HEK293 (cell line): ENCODE measurements around the gene UCKL1.

Experiments
- CTCF ChIA-PET: fragments of 350-600 bp; formaldehyde crosslinking; extraction: SDS; loops from one replicate; lab custom pipeline; 2021; ENCODE audit warnings: antibody characterized with exemption; lab: Yijun Ruan, JAX
- POLR2A ChIA-PET: fragments of 300-600 bp; formaldehyde crosslinking; extraction: SDS; loops from one replicate; lab custom pipeline; 2020; ENCODE audit warnings: antibody characterized with exemption, inconsistent platforms; lab: Yijun Ruan, JAX
- H3K27ac ChIP-seq: fragments of 200-500 bp; sonication (Bioruptor generic); 2 replicates; pipeline ENCODE4 v1.5.1; 2014; ENCODE audit warnings: low read depth, low read length, control low read depth, inconsistent platforms; ENCODE audit errors: extremely low read depth
- H3K36me3 ChIP-seq, 2 experiments: fragments of 200-500 bp in 1 of 2; sonication (Bioruptor generic) in 1 of 2; 1 replicate in 1 of 2; 2 replicates in 1 of 2; pipeline ENCODE4 v1.5.1; 2014 to 2017; ENCODE audit warnings: inconsistent platforms in 2 of 2, low read length in 2 of 2; ENCODE audit not compliant: control insufficient read depth in 2 of 2, insufficient read depth in 1 of 2
- H3K4me1 ChIP-seq: fragments of 200-500 bp; sonication (Bioruptor generic); 2 replicates; pipeline ENCODE4 v1.5.1; 2014; ENCODE audit warnings: mild to moderate bottlenecking, low read length, inconsistent platforms; ENCODE audit not compliant: control insufficient read depth, insufficient read depth
- H3K4me3 ChIP-seq: 2 replicates; pipeline ENCODE4 v1.5.1; 2011; ENCODE audit warnings: low read depth, mild to moderate bottlenecking, control low read depth, low read length, moderate library complexity
- H3K9me3 ChIP-seq: fragments of 200-500 bp; sonication (Bioruptor generic); 2 replicates; pipeline ENCODE4 v1.5.1; 2014; ENCODE audit warnings: low read depth, low read length, inconsistent platforms; ENCODE audit not compliant: control insufficient read depth, insufficient read depth
- YY1 ChIP-seq: fragments of 450-650 bp; formaldehyde crosslinking; IDR thresholded peaks from 2 replicates; pipeline ENCODE4 v1.5.1; 2018; ENCODE audit warnings: missing biosample characterization, missing genetic modification characterization
- ZBTB10 ChIP-seq: fragments of 450-650 bp; formaldehyde crosslinking; IDR thresholded peaks from 2 replicates; pipeline ENCODE4 v1.5.1; 2016; ENCODE audit warnings: missing biosample characterization, missing genetic modification characterization
- ZBTB11 ChIP-seq: fragments of 450-650 bp; formaldehyde crosslinking; conservative IDR thresholded peaks from 2 replicates; pipeline ENCODE4 v1.5.1; 2016; ENCODE audit warnings: low read depth, missing biosample characterization, missing genetic modification characterization
- ZNF114 ChIP-seq: fragments of 450-650 bp; formaldehyde crosslinking; IDR thresholded peaks from 2 replicates; pipeline ENCODE4 v1.5.0; 2017; ENCODE audit warnings: missing biosample characterization, missing genetic modification characterization
- ZNF132 ChIP-seq: fragments of 450-650 bp; formaldehyde crosslinking; IDR thresholded peaks from 2 replicates; pipeline ENCODE4 v1.5.1; 2017; ENCODE audit warnings: missing biosample characterization, missing genetic modification characterization, borderline replicate concordance
- ZNF148 ChIP-seq: fragments of 450-650 bp; formaldehyde crosslinking; IDR thresholded peaks from 2 replicates; pipeline ENCODE4 v1.5.0; 2017; ENCODE audit warnings: missing biosample characterization, missing genetic modification characterization, borderline replicate concordance
- ZNF169 ChIP-seq: fragments of 450-650 bp; formaldehyde crosslinking; IDR thresholded peaks from 2 replicates; pipeline ENCODE4 v1.5.1; 2016; ENCODE audit warnings: missing biosample characterization, missing genetic modification characterization
- ZNF280C ChIP-seq: fragments of 450-650 bp; formaldehyde crosslinking; IDR thresholded peaks from 2 replicates; pipeline ENCODE4 v1.5.1; 2016; ENCODE audit warnings: missing biosample characterization, missing genetic modification characterization
- ZNF510 ChIP-seq: fragments of 450-650 bp; formaldehyde crosslinking; IDR thresholded peaks from 2 replicates; pipeline ENCODE4 v1.5.1; 2018; ENCODE audit warnings: mild to moderate bottlenecking, missing genetic modification characterization, missing biosample characterization; ENCODE audit not compliant: insufficient replicate concordance
- ZNF529 ChIP-seq: fragments of 450-650 bp; formaldehyde crosslinking; IDR thresholded peaks from 2 replicates; pipeline ENCODE4 v1.5.1; 2017; ENCODE audit warnings: missing genetic modification characterization, missing biosample characterization; ENCODE audit not compliant: insufficient replicate concordance
- ZNF544 ChIP-seq: fragments of 450-650 bp; formaldehyde crosslinking; IDR thresholded peaks from 2 replicates; pipeline ENCODE4 v1.5.0; 2017; ENCODE audit warnings: missing biosample characterization, missing genetic modification characterization
- ZNF560 ChIP-seq: fragments of 450-650 bp; formaldehyde crosslinking; IDR thresholded peaks from 2 replicates; pipeline ENCODE4 v1.5.1; 2017; ENCODE audit warnings: missing biosample characterization, missing genetic modification characterization, borderline replicate concordance
- ZNF610 ChIP-seq: fragments of 450-650 bp; formaldehyde crosslinking; IDR thresholded peaks from 2 replicates; pipeline ENCODE4 v1.5.1; 2016; ENCODE audit warnings: missing biosample characterization, missing genetic modification characterization, borderline replicate concordance
- ZNF623 ChIP-seq: fragments of 450-650 bp; formaldehyde crosslinking; IDR thresholded peaks from 2 replicates; pipeline ENCODE4 v1.5.1; 2016; ENCODE audit warnings: missing biosample characterization, missing genetic modification characterization
- ZNF791 ChIP-seq: fragments of 450-650 bp; formaldehyde crosslinking; IDR thresholded peaks from 2 replicates; pipeline ENCODE4 v1.5.1; 2016; ENCODE audit warnings: missing biosample characterization, missing genetic modification characterization
- ZSCAN4 ChIP-seq: fragments of 450-650 bp; formaldehyde crosslinking; IDR thresholded peaks from 2 replicates; pipeline ENCODE4 v1.5.1; 2017; ENCODE audit warnings: missing biosample characterization, missing genetic modification characterization

Gene UCKL1

GRCh38 chr20:63966944-63967322 lies 10.7 kb upstream of the UCKL1 start:
- TF ChIP-seq ZNF132 (tag by site-specific recombination), result no peak
- no peak for TF ChIP-seq ZNF114 (tag by site-specific recombination)
- TF ChIP-seq ZNF560 (tag by site-specific recombination), result no peak
- TF ChIP-seq ZNF529 (tag by site-specific recombination), result no peak
- no peak for TF ChIP-seq ZNF169 (tag by site-specific recombination)
- TF ChIP-seq, all 188 proteins: peak for 0
- no peak overlapping the region for H3K27ac ChIP-seq
- POLR2A ChIA-PET, result interaction anchor here (2.7 kb wide), 1 partner anchor 10 kb away, joined by 12 read pairs; the partner anchor contains the start of gene UCKL1
- H3K4me3 ChIP-seq, result no peak overlapping the region
- no peaks in the 10 kb centered on the region for H3K9me3 ChIP-seq
- CTCF ChIA-PET, result no interaction called here
- H3K36me3 ChIP-seq, result peaks cover 0 to 56% of the 10 kb centered on the region in 2 experiments; a peak in 1 of 3 replicates
- H3K4me1 ChIP-seq, result no peaks in the 10 kb centered on the region

- TF ChIP-seq ZNF148 (tag by site-specific recombination), result no peak
- no peak for TF ChIP-seq ZNF791 (tag by site-specific recombination)
- no peak for TF ChIP-seq ZNF610 (tag by site-specific recombination)
- TF ChIP-seq ZNF280C (tag by site-specific recombination), result no peak
- Histone ChIP-seq H3K4me1 (no peaks in the 10 kb centered on the region), H3K4me3 (no peak overlapping the region), H3K36me3 (peaks cover 0 to 61% of the 10 kb centered on the region in 2 experiments; a peak in 1 of 3 replicates), H3K27ac (no peak overlapping the region), H3K9me3 (no peaks in the 10 kb centered on the region)
- ChIA-PET POLR2A (interaction anchor here (2.7 kb wide), 1 partner anchor 9 kb away, joined by 12 read pairs; the partner anchor contains the start of gene UCKL1), CTCF (no interaction called here)
Observed at GRCh38 chr20:63966172-63966943, 10.1 kb upstream of the UCKL1 start.

GRCh38 chr20:63964412-63964811 lies 8.2 kb upstream of the UCKL1 start:
- POLR2A ChIA-PET, result interaction anchor here (0.7 to 1.1 kb wide), 2 partner anchors 8 to 425 kb away, joined by 3 read pairs; partner anchors contain the start of gene UCKL1
- Histone ChIP-seq H3K36me3 (peaks cover 0 to 79% of the 10 kb centered on the region in 2 experiments; a peak in 1 of 3 replicates), H3K27ac (no peak overlapping the region), H3K4me3 (no peak overlapping the region), H3K4me1 (0 out of 2 replicates have a peak, but pooled peaks cover 2% of the 10 kb centered on the region), H3K9me3 (no peaks in the 10 kb centered on the region)
- CTCF ChIA-PET, result interaction anchor here (0.6 kb wide), 1 partner anchor 99 kb away, joined by 4 read pairs; the partner anchor contains the start of gene TPD52L2
- TF ChIP-seq ZNF510 (tag by site-specific recombination), result no peak
- TF ChIP-seq ZBTB11 (tag by site-specific recombination), result no peak
- TF ChIP-seq ZNF623 (tag by site-specific recombination), result no peak
- no peak for TF ChIP-seq ZSCAN4 (tag by site-specific recombination)
- TF ChIP-seq ZNF544 (tag by site-specific recombination), result no peak
- TF ChIP-seq YY1, result no peak
- no peak for TF ChIP-seq ZBTB10
